Posterior cingulate gyrus (tissue), 11 donors: ENCODE measurements around the gene EZH2.
A peak's percentile ranks its signal among the peaks of the same experiment; 100 is the strongest.

Source experiments
- DNase-seq, 10 donors: peaks; one replicate each; pipeline versions ENCODE4 v3.0.0 to v3.0.0-alpha.2; 2020 to 2021; ENCODE audit warnings: mixed read lengths in 3 of 10
- intact Hi-C: fragments of 100-400 bp; cut with DNase I; formaldehyde crosslinking; loops from one replicate; pipeline ENCODE4 v1.15.1; 2023

EZH2 gene

GRCh38 chr7:148782757-148783456, 101.2 kb downstream of the EZH2 start:
- intact Hi-C loops: no loop called here
- DNase-seq: peak in 1 of 10 donors; percentile 70

GRCh38 chr7:148774471-148774870, 109.6 kb downstream of the EZH2 start:
- intact Hi-C loops: no loop called here
- no peak for DNase-seq

GRCh38 chr7:148773334-148773733, 110.8 kb downstream of the EZH2 start:
- intact Hi-C loops: no loop called here
- DNase-seq: no peak

GRCh38 chr7:148772297-148773089, 111.6 kb downstream of the EZH2 start:
- DNase-seq: no peak
- intact Hi-C loops: no loop called here

GRCh38 chr7:148770004-148770403, 114.1 kb downstream of the EZH2 start:
- intact Hi-C loops: no loop called here
- DNase-seq: no peak

GRCh38 chr7:148763622-148764021, 120.5 kb downstream of the EZH2 start:
- no peak for DNase-seq
- intact Hi-C loops: no loop called here

GRCh38 chr7:148761499-148762278, 122.4 kb downstream of the EZH2 start:
- no peak for DNase-seq
- intact Hi-C loops: no loop called here
